ENCODE results near the gene CGB2. TPM values are rescaled to one million over a fixed set of nuclear protein-coding genes. Genes with fewer than 3 reads are reported as not detected.

The CGB2 gene
- total RNA-seq, 1 experiment from 2014 or later: not detected

DNA sequence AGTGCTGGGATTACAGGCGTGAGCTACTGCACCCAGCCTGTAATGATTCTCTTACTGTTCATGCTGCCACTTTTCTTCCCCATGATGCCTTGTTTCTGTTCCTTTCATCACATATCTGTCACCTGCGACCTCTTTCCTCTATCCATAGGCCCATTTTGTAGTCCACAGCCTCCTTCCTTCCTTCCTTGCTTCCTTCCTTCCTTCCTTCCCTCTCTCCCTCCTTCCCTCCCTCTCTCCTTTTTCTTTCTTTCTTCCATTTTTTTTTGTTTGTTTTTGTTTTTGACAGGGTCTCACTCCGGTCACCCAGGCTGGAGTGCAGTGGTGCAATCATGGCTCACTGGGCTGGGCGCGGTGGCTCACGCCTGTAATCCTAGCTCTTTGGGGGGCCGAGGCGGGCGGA lies 42.8 kb upstream of the CGB2 start:
- Histone ChIP-seq H3K9me3 (ENCODE audit: insufficient read depth, low read depth) (no peaks in the 10 kb centered on the region), H4K20me1 (ENCODE audit: insufficient read depth) (no peaks in the 10 kb centered on the region; the same call in 1 of the 2 replicates), H3K4me3 (no peak overlapping the region), H3K9me2 (ENCODE audit: insufficient read depth) (no peaks in the 10 kb centered on the region), H2AFZ (no peak overlapping the region), H3K27ac (no peak overlapping the region), H3K79me2 (ENCODE audit: low read depth) (peaks cover 30% of the 10 kb centered on the region), H3K4me2 (no peak overlapping the region), H3K4me1 (replicated peaks; ENCODE audit: insufficient read depth) (peaks cover 7% of the 10 kb centered on the region; the same call in 1 of the 2 replicates), H3F3A (ENCODE audit: insufficient read depth, low read depth) (peaks cover 14% of the 10 kb centered on the region), H3K27me3 (ENCODE audit: insufficient read depth, low read depth) (no peaks in the 10 kb centered on the region), H3K36me3 (ENCODE audit: low read depth) (peaks cover 7% of the 10 kb centered on the region; the same call in 1 of the 2 replicates)
- intact Hi-C loops (cut with micrococcal nuclease; ENCODE audit: unreplicated experiment): no loop called here
- POLR2A ChIA-PET (ENCODE audit: unreplicated experiment): no interaction called here
- CTCF ChIA-PET: no interaction called here
- no peak for DNase-seq
- BruUV-seq (replicated peaks): no TSS peak
- TF ChIP-seq, protein P1, sequence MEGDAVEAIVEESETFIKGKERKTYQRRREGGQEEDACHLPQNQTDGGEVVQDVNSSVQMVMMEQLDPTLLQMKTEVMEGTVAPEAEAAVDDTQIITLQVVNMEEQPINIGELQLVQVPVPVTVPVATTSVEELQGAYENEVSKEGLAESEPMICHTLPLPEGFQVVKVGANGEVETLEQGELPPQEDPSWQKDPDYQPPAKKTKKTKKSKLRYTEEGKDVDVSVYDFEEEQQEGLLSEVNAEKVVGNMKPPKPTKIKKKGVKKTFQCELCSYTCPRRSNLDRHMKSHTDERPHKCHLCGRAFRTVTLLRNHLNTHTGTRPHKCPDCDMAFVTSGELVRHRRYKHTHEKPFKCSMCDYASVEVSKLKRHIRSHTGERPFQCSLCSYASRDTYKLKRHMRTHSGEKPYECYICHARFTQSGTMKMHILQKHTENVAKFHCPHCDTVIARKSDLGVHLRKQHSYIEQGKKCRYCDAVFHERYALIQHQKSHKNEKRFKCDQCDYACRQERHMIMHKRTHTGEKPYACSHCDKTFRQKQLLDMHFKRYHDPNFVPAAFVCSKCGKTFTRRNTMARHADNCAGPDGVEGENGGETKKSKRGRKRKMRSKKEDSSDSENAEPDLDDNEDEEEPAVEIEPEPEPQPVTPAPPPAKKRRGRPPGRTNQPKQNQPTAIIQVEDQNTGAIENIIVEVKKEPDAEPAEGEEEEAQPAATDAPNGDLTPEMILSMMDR (conservative IDR thresholded peaks at IDR 0.05): no peak
- no peak for TF ChIP-seq EZH2 (IDR thresholded peaks at IDR 0.05; ENCODE audit: low read depth)

DNA sequence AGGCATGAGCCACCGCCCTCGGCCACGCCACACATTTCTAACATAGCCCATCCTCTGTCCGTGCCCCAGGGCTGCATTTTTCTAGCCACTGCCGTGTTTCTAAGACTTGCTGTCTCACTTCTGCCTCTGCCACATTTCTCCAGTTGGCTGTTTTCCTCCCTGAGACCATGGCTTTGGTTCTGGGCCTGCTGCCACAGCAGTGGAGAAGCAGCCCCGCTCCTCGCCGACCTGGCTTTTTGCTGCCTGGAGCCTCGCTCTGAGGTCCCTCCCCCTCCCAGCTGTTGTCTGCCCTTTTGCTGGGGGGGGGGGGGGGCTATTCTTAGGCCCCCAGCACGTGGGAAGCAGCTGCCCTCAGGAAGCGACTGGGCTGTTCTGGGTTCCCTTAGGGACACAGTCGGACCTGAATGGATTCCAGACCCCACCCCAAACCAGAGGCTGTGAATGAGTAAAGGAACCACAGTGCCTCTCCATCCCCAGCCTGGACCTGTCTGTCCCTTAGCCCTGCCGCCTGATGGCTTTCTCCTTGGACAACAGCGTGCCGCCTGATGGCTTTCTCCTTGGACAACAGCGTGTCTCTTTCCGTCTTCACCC lies 41.9 kb upstream of the CGB2 start:
- ChIA-PET CTCF (no interaction called here), POLR2A (ENCODE audit: unreplicated experiment) (no interaction called here)
- Histone ChIP-seq H3K4me2 (no peak overlapping the region), H3F3A (ENCODE audit: insufficient read depth, low read depth) (peaks cover 14% of the 10 kb centered on the region), H3K4me1 (replicated peaks; ENCODE audit: insufficient read depth) (peaks cover 9% of the 10 kb centered on the region), H3K9me2 (ENCODE audit: insufficient read depth) (no peaks in the 10 kb centered on the region), H3K9me3 (ENCODE audit: insufficient read depth, low read depth) (no peaks in the 10 kb centered on the region), H3K27ac (no peak overlapping the region), H4K20me1 (ENCODE audit: insufficient read depth) (no peaks in the 10 kb centered on the region; the same call in 1 of the 2 replicates), H2AFZ (no peak overlapping the region), H3K27me3 (ENCODE audit: insufficient read depth, low read depth) (no peaks in the 10 kb centered on the region), H3K36me3 (ENCODE audit: low read depth) (peaks cover 7% of the 10 kb centered on the region; the same call in 1 of the 2 replicates), H3K79me2 (ENCODE audit: low read depth) (peaks cover 39% of the 10 kb centered on the region), H3K4me3 (no peak overlapping the region)
- no TSS peak for BruUV-seq (replicated peaks)
- intact Hi-C loops (cut with micrococcal nuclease; ENCODE audit: unreplicated experiment): loop anchor here (5.0 to 10.0 kb wide), 3 partner anchors 192 to 655 kb away; partner anchors contain the start of genes CA11, RRAS and SCAF1
- no peak for DNase-seq
- TF ChIP-seq EZH2 (IDR thresholded peaks at IDR 0.05; ENCODE audit: low read depth): no peak
- TF ChIP-seq, protein P1 (conservative IDR thresholded peaks at IDR 0.05): no peak

DNA sequence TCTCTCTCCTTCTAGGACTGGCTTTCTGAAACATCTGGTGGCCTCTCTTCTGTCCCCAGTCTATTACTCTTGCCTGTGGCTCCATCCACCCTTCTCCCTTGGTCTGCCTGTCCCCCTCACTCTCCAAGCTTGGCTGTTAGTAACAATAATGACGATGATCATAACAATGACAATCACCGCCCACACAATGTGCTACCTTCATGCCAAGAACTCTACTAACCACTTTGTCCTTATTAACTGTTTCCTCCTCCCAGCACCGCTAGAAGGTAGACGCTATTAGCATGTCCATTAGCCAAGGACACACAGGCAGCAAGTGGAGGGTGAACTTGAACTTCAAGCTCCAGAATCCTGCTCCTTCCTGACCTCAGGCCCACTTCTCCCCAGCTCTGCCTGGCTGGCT lies 41.3 kb upstream of the CGB2 start:
- no peak overlapping the region for H2AFZ ChIP-seq
- peaks cover 45% of the 10 kb centered on the region for H3K79me2 ChIP-seq (ENCODE audit: low read depth)
- no peaks in the 10 kb centered on the region; the same call in 1 of the 2 replicates for H4K20me1 ChIP-seq (ENCODE audit: insufficient read depth)
- no peak overlapping the region for H3K27ac ChIP-seq
- peaks cover under 1% of the 10 kb centered on the region; the same call in 1 of the 2 replicates for H3K36me3 ChIP-seq (ENCODE audit: low read depth)
- intact Hi-C loops (cut with micrococcal nuclease; ENCODE audit: unreplicated experiment): loop anchor here (5.0 to 10.0 kb wide), 3 partner anchors 193 to 654 kb away; partner anchors contain the start of genes CA11, RRAS and SCAF1
- H3K4me3 ChIP-seq: no peak overlapping the region
- ChIA-PET POLR2A (ENCODE audit: unreplicated experiment) (no interaction called here), CTCF (no interaction called here)
- peaks cover 15% of the 10 kb centered on the region for H3K4me1 ChIP-seq (replicated peaks; ENCODE audit: insufficient read depth)
- peaks cover 14% of the 10 kb centered on the region for H3F3A ChIP-seq (ENCODE audit: insufficient read depth, low read depth)
- H3K27me3 ChIP-seq (ENCODE audit: insufficient read depth, low read depth): no peaks in the 10 kb centered on the region
- H3K4me2 ChIP-seq: no peak overlapping the region
- no peaks in the 10 kb centered on the region for H3K9me2 ChIP-seq (ENCODE audit: insufficient read depth)
- DNase-seq: no peak
- no peaks in the 10 kb centered on the region for H3K9me3 ChIP-seq (ENCODE audit: insufficient read depth, low read depth)
- TF ChIP-seq, protein P1 (conservative IDR thresholded peaks at IDR 0.05): no peak
- TF ChIP-seq EZH2 (IDR thresholded peaks at IDR 0.05; ENCODE audit: low read depth): no peak
- BruUV-seq (replicated peaks): no TSS peak

All from PC-9 (cell line).